K562 treated with DMSO at 1 percent for 48 hours (cell line): Measurements from ENCODE around the gene ELOA. TPM values are rescaled to one million over a fixed set of nuclear protein-coding genes. Genes with fewer than 3 reads are reported as not detected.

Source experiments
- total RNA-seq: library from RNA; unstranded; fragments of 300-600 nt; gene quantifications from 2 replicates; pipeline ENCODE4 v1.2.3, GENCODE V29; 2022; ENCODE audit warnings: low replicate concordance; ENCODE audit errors: extremely low read depth

Gene ELOA, protein sequence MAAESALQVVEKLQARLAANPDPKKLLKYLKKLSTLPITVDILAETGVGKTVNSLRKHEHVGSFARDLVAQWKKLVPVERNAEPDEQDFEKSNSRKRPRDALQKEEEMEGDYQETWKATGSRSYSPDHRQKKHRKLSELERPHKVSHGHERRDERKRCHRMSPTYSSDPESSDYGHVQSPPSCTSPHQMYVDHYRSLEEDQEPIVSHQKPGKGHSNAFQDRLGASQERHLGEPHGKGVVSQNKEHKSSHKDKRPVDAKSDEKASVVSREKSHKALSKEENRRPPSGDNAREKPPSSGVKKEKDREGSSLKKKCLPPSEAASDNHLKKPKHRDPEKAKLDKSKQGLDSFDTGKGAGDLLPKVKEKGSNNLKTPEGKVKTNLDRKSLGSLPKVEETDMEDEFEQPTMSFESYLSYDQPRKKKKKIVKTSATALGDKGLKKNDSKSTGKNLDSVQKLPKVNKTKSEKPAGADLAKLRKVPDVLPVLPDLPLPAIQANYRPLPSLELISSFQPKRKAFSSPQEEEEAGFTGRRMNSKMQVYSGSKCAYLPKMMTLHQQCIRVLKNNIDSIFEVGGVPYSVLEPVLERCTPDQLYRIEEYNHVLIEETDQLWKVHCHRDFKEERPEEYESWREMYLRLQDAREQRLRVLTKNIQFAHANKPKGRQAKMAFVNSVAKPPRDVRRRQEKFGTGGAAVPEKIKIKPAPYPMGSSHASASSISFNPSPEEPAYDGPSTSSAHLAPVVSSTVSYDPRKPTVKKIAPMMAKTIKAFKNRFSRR
- not detected in 2 replicates for total RNA-seq

DNA sequence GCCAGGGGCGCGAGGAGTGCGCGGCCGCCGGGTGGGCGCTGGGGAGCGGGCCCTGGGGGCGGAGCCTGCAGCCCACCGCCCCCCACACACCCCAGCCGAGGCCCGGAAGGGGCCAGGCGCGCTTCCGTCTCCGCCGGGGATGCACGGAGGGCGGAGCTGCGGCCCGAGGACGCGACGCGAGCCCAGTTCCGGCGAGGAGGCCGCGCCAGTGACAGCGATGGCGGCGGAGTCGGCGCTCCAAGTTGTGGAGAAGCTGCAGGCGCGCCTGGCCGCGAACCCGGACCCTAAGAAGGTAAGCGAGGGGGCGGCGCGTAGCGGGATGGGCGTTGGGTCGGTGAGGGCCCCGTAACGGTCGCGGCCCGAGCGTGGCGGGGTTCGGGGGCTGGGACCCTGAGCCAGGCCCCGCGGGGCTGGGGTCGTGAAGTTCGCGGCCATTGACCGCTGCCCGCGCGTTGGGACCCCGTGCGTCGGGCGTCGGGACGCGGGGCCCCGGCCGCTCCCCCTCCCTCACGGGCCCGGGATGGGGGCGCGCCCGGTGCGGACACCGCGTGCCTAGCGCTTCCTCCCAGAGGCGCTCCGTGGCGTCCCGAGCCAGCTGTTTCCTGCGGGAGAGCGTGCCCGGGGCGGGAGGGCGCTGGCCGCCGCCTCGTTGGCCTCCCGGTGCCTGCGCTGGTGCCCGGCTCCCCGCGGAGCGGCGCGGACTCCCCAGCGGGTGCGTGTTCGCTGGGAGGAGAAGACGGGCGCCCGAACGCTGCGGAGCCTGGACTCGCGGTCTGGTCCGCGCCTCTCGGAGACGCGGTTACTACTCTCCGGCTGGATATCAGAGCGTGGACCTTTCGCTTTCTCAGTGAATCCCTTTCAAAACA lies at the start of gene ELOA:
Gene ELOA (plus strand): TSS at position 185 of the 866 bp plus-strand sequence. CDS start 33 bp downstream, at position 218.

DNA sequence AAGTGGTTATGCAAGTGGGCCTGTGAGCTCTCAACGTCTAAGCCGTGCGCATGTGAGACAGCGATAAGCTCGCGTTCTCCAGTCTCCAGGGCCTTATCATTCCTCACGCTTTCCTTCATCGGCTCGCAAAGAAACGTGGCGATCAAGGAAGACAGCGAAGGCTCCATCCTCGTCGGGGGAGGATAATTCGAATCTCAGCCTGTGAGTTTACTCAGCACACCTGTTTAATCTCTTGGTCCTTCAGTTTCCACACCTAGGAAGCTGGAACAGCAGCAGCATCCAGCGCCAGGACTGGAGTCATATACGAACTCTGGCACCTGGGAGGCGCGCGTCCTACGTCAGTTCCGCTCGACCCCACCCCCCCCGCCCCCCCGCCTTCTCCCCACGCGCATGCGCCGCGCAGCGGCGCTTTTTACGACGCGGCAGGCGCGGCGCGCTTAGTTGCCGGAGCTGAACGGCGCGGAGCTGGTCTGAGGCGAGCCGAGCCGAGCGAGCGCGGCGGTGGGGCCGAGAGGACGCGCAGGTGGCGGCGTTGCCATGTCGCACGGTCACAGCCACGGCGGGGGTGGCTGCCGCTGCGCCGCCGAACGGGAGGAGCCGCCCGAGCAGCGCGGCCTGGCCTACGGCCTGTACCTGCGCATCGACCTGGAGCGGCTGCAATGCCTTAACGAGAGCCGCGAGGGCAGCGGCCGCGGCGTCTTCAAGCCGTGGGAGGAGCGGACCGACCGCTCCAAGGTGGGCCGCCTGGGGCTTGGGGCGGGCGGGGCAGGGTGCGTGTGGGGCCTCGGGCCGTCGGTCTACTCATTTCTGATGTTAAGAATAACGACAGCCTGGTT lies 34.9 kb downstream of the ELOA start, which contains the start of gene PITHD1:
Gene PITHD1 (plus strand): TSS at position 440 of the 836 bp plus-strand sequence. CDS start 98 bp downstream, at position 538.

DNA sequence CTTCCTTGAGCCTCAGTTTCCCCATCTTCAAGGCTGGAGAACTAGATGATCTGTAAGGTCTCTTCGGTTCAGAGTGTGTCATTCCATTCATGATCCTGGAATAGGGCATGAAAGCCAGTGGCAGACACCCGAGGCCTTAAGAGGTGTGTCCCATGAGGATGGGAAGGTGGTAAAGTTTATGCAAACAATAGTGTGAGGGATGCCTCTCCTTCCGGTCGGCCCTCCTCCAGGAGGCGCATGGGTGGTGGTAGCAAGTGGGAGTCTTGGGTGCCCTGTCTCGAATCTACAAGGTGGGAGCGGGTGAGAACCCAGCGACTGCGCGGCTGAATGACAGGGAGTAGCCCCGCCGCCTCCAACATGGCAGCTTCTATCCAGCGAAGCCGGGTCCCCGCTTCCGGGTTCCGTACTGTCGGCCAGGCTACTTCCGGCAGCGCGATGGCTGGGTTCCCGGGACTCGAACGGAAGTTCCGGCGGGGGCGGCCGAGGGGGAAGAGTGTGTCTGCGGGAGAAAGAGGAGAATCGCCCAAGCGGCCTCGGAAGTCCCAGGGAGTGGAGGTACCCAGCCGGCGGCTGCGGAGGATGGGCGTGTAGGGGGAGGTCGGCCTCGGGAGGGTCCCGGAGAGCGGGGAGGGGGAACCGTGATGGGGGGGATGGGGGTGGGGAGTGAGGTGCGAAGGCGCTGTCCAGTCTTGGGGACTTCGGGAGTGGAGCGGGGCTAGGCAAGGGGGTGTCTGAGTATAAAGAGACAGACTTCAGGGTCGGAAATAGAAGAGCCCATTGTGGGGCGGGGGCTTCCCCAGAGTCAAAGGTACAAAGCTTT lies 47.6 kb downstream of the ELOA start, which contains the start of gene LYPLA2:
Gene LYPLA2 (plus strand): TSS at position 450 of the 820 bp plus-strand sequence. CDS start 1,538 bp downstream, outside the sequence.

DNA sequence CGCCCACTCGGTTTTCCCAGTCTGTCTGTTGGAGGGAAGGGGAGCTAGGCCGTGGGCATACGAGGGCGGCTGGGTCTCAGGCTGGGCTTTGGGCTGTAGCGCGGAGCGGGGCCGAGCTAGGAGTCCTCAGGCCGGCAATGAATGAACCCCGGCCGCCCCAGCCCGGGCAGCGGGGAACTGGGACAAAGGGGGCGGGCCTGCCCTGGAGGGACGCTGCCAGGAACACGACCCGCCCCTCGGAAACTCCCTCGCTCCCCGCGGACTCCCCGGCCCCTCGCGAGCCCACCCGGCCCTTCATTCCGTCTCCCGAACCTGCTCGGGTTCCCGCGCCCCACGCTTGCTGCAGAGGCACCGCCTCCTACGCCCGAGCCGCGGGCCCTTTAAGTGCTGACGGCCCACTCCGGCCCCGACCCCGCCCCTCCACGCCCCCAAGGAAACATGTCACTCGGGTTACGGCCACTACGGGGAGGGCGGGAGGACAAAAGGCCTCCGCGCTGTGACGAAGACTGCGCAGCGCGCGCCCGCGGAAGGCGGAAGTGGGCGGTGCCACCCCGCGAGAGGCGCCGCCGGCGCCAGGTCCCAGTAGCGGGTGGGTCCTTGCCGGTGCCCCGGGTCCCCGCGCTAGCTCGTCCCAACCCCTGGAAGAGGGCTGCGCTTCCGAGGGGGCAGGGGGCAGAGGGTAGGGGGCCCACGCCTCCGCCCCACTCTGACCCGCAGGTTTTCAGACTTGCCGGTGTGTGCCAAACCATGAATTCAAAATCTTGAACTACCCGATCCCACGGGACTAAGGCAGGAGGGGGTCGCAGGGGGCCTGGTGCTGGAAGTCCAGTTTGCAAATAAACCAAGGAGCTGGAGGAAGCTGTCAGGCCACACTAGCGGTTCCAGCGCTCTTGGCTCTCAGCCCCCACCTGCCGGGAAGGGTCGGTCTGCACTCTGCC lies 57.4 kb downstream of the ELOA start, which contains the start of gene GALE:
Gene GALE (minus strand): TSS at position 355 of the 938 bp plus-strand sequence. CDS start 1,747 bp downstream, outside the sequence.

Other genes with a start within 250 kb of the ELOA start
- not detected in 2 replicates for gene E2F2, start 212.2 kb upstream of the ELOA start, total RNA-seq
- not detected in 2 replicates for gene ID3, start 184.0 kb upstream of the ELOA start, total RNA-seq
- gene RPL11, start 51.7 kb upstream of the ELOA start, total RNA-seq = 1,279 and 4,945 TPM in 2 replicates
- not detected in 2 replicates for gene PITHD1, start 34.9 kb downstream of the ELOA start, total RNA-seq
- gene LYPLA2, start 47.7 kb downstream of the ELOA start, total RNA-seq = not detected in 2 replicates
- not detected in 2 replicates for gene GALE, start 57.3 kb downstream of the ELOA start, total RNA-seq
- gene HMGCL, start 82.0 kb downstream of the ELOA start, total RNA-seq = not detected in 2 replicates
- gene FUCA1, start 124.8 kb downstream of the ELOA start, total RNA-seq = not detected in 2 replicates
- not detected in 2 replicates for gene CNR2, start 169.9 kb downstream of the ELOA start, total RNA-seq
- gene PNRC2, start 216.4 kb downstream of the ELOA start, total RNA-seq = not detected in 2 replicates
- not detected in 2 replicates for gene SRSF10, start 236.9 kb downstream of the ELOA start, total RNA-seq